ENCODE results near the gene MX2.

MX2 gene

GRCh38 chr21:41458559-41458958 is 96.7 kb downstream of the MX2 start:
- DNase-seq (ENCODE audit: low spot score), result no peak
- no peak for TF ChIP-seq CTCF (IDR thresholded peaks at IDR 0.05; ENCODE audit: extremely low read depth, missing control alignments)
